Measurements from ENCODE around the gene ANKRD53.

Gene ANKRD53

DNA sequence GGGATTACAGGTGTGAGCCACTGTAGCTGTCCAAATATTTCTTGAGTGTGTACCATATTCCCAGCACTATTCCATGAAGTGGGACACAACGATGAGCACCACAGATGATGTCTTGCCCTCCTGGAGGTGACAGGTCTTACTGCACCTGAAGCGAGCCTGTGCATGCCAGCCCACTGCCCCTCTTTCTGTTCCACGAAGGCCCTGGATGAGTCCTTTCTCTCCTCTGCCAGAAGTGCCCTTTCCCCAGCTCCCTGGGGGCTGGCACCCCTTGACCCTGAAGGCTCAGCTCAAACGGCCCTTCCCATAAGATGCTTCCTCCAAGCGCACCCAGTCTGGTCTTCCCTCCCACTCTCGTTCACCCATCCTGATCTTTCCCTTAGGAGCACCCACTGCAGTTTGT, 37.2 kb upstream of the ANKRD53 start:
- no peak overlapping the region for H3K27ac ChIP-seq
- no peak for TF ChIP-seq ZFX (IDR thresholded peaks at IDR 0.05; ENCODE audit: borderline replicate concordance)
- no peak for TF ChIP-seq CTCF (IDR thresholded peaks at IDR 0.05)

DNA sequence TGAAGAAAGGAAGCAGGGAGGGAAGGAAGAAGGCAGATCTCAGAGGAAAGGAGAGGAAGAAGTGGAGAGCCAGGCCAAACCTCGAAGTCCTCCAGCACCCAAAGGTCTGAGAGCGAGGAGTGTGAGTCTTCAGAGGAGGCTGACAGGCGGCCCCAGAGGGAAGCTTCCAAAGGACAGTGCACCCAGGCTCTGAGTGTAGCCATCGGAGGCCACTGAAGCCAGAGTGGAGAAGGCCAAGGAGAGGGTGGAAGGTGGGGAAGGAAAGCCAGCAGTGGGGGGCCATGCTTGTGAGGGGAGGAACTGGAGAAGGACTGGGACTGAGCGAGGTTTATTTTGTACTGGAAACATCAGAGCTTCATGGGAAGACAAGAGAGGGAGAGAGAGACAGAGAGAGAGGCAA, 36.7 kb upstream of the ANKRD53 start:
- TF ChIP-seq CTCF (IDR thresholded peaks at IDR 0.05): no peak
- no peak for TF ChIP-seq ZFX (IDR thresholded peaks at IDR 0.05; ENCODE audit: borderline replicate concordance)
- no peak overlapping the region for H3K27ac ChIP-seq

- H3K27ac ChIP-seq: no peak overlapping the region
- TF ChIP-seq CTCF (IDR thresholded peaks at IDR 0.05) (no peak), ZFX (IDR thresholded peaks at IDR 0.05; ENCODE audit: borderline replicate concordance) (no peak)
Observed at GRCh38 chr2:70942396-70943204, 35.8 kb upstream of the ANKRD53 start.

DNA sequence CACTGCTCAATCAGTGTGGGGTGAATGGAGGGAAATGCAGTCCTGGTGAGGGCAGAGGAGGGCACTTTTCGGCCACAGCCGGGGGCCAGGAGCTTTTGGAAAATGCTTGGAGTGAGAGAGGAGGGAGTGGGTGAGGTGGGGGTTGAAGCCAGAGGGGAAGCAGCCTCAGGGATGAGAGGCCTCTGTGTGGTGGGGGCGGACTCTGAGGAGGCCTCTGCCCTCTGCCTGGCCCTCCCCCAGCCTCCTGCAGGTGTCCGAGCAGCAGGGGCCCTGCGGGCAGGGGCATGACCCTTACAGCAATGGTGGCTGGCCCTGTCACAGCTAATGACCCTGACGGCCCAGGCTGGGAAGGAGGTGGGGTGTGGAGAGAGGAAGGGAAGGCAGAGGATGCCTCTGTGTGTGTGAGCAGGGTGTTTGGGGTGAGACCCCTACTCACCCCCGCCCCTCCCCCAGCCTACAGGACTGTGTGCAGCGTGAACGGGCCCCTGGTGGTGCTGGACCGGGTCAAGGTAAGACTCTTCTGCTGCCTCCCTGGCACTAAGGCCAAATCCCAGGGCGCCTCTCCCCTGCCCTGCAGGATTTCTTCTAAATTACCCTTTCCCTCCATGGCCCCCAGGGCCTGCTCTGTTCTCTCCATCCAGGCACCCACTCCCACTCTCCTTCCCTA, 35.1 kb upstream of the ANKRD53 start:
- H3K27ac ChIP-seq: no peak overlapping the region
- TF ChIP-seq CTCF (IDR thresholded peaks at IDR 0.05): no peak
- no peak for TF ChIP-seq ZFX (IDR thresholded peaks at IDR 0.05; ENCODE audit: borderline replicate concordance)

- no peak for TF ChIP-seq ZFX (IDR thresholded peaks at IDR 0.05; ENCODE audit: borderline replicate concordance)
- TF ChIP-seq CTCF (IDR thresholded peaks at IDR 0.05): no peak
- no peak overlapping the region for H3K27ac ChIP-seq
Observed at GRCh38 chr2:70944111-70944690, 34.2 kb upstream of the ANKRD53 start.

- no peak overlapping the region for H3K27ac ChIP-seq
Observed at GRCh38 chr2:70946832-70947442, 31.5 kb upstream of the ANKRD53 start.

More at GRCh38 chr2:70946832-70947442, 31.5 kb upstream of the ANKRD53 start:
- TF ChIP-seq ZFX (IDR thresholded peaks at IDR 0.05; ENCODE audit: borderline replicate concordance) (no peak), CTCF (IDR thresholded peaks at IDR 0.05) (peak; percentile 85)
